Stimulated activated CD4-positive, alpha-beta T cell treated with anti-CD3 and anti-CD28 coated beads, Interleukin-1b, Interleukin-23, amount 100 ng/mL, for 4 hours (primary cell): ENCODE results near the gene TMEM171.

Source experiments
- DNase-seq, 2 donors: peaks; one replicate each; pipeline ENCODE4 v3.0.0-alpha.2; 2020; ENCODE audit warnings: low read depth in 2 of 2

TMEM171 gene

GRCh38 chr5:73151766-73152410 is 31.5 kb downstream of the TMEM171 start:
- no peak for DNase-seq

- DNase-seq: no peak
Measured at GRCh38 chr5:73152411-73153388, 32.3 kb downstream of the TMEM171 start.

GRCh38 chr5:73153513-73153912 is 33.1 kb downstream of the TMEM171 start:
- no peak for DNase-seq

- no peak for DNase-seq
Measured at GRCh38 chr5:73154208-73155006, 34.0 kb downstream of the TMEM171 start.

GRCh38 chr5:73155271-73156222 is 35.2 kb downstream of the TMEM171 start:
- no peak for DNase-seq

GRCh38 chr5:73157414-73158303 is 37.3 kb downstream of the TMEM171 start:
- DNase-seq: no peak

GRCh38 chr5:73158313-73158712 is 37.9 kb downstream of the TMEM171 start:
- DNase-seq: no peak

GRCh38 chr5:73160239-73160671 is 39.9 kb downstream of the TMEM171 start:
- peak; percentile 15 to 23 for DNase-seq

- no peak for DNase-seq
Measured at GRCh38 chr5:73170522-73170921, 50.1 kb downstream of the TMEM171 start.

- no peak for DNase-seq
Measured at GRCh38 chr5:73171495-73171894, 51.1 kb downstream of the TMEM171 start.

GRCh38 chr5:73172951-73173350 is 52.6 kb downstream of the TMEM171 start, which contains the start of gene TMEM174:
Gene TMEM174, plus strand, starts transcription at chr5:73173193. Its CDS starts 51 bp downstream, at chr5:73173244.
- DNase-seq: no peak

GRCh38 chr5:73174100-73174815 is 53.9 kb downstream of the TMEM171 start:
- no peak for DNase-seq

GRCh38 chr5:73176250-73176649 is 55.9 kb downstream of the TMEM171 start:
- DNase-seq: no peak

GRCh38 chr5:73178265-73178664 is 57.9 kb downstream of the TMEM171 start:
- no peak for DNase-seq

GRCh38 chr5:73179730-73180129 is 59.4 kb downstream of the TMEM171 start:
- no peak for DNase-seq

GRCh38 chr5:73180566-73180965 is 60.2 kb downstream of the TMEM171 start:
- no peak for DNase-seq
